Coronary artery (tissue), 2 donors: ENCODE measurements around the gene TGFA.
A peak's percentile ranks its signal among the peaks of the same experiment; 100 is the strongest.

Experiments used
- DNase-seq: peaks from one replicate; pipeline ENCODE4 v3.0.0-alpha.2; 2017; ENCODE audit warnings: low spot score
- H3K27ac ChIP-seq, 2 donors: fragments of 200-600 bp; sonication (generic); one replicate each; pipeline ENCODE4 v1.5.1; 2016 to 2019
- H3K4me3 ChIP-seq: fragments of 200-600 bp; sonication (generic); 2 replicates; pipeline ENCODE4 v1.5.1; 2016; ENCODE audit warnings: mild to moderate bottlenecking, moderate library complexity
- TF ChIP-seq, protein P1 (sequence below): fragments of 200-600 bp; sonication (generic); IDR thresholded peaks from one replicate; pipeline ENCODE4 v1.5.1; 2019; ENCODE audit warnings: antibody characterized with exemption

Gene TGFA

DNA sequence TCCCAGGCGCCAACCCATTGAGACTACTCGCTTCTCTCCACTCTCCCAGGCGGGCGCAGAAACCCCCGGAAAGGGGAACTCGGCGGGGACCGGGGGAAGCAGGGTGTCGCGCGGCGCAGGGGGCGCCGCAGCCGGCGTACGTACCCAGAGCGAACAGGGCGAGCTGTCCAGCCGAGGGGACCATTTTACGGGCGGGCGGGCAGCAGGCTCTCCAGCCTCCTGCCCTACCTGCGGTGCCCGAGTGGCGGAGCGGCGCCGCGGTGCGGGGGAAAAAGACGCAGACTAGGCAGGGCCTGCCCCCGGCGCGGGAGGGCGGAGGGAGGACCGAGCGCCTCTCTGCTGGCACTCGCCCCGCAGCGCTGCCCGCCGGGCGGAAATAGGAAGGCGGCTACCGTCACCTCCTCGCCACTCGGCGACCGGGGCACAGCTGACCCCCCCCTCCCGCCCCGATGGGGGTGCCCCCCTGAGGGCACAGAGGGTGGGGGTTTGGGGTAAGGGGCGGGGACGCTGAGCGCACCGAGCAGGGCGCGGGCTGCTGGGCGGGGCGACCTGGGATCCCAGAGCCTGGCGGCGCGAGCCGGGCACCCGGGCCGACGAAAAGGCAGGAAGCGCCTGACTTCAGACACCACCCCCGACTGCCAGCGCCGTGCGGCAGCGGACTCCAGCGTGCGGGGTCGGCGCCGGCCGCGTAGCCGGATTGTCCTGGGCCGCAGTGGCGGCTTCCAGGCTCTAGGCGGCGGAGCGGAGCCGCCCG, at the start of gene TGFA:
Gene TGFA, minus strand, starts transcription at position 243 of the 754 bp plus-strand sequence. Its CDS starts 59 bp downstream, at position 184.
- TF ChIP-seq, protein P1, sequence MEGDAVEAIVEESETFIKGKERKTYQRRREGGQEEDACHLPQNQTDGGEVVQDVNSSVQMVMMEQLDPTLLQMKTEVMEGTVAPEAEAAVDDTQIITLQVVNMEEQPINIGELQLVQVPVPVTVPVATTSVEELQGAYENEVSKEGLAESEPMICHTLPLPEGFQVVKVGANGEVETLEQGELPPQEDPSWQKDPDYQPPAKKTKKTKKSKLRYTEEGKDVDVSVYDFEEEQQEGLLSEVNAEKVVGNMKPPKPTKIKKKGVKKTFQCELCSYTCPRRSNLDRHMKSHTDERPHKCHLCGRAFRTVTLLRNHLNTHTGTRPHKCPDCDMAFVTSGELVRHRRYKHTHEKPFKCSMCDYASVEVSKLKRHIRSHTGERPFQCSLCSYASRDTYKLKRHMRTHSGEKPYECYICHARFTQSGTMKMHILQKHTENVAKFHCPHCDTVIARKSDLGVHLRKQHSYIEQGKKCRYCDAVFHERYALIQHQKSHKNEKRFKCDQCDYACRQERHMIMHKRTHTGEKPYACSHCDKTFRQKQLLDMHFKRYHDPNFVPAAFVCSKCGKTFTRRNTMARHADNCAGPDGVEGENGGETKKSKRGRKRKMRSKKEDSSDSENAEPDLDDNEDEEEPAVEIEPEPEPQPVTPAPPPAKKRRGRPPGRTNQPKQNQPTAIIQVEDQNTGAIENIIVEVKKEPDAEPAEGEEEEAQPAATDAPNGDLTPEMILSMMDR: peak; percentile 84
- peak within 1 kb of the TSS; percentile 40 to 45 for H3K27ac ChIP-seq
- DNase-seq: no peak
- H3K4me3 ChIP-seq: peak within 1 kb of the TSS; percentile 88

DNA sequence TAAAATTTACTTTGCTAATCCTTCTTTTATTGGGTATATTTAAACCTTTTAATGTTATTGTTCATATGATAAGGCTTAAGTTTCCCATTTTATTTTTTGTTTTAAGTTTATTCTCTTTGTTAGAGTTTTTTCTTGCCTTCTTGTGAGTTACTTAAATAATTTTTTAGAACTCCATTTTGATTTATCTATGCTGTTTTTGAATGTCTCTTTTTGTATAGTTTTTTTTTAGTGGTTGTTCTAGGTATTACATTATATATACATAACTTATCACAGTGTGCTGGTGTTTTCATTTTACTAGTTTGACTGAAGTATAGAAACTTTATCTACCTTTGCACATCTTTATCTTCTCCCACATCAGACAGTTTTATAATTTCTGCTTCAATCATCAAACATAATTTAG, 49.4 kb upstream of the TGFA start:
- DNase-seq: no peak
- Histone ChIP-seq H3K4me3 (no peak overlapping the region), H3K27ac (no peak overlapping the region)
- TF ChIP-seq, protein P1: no peak

DNA sequence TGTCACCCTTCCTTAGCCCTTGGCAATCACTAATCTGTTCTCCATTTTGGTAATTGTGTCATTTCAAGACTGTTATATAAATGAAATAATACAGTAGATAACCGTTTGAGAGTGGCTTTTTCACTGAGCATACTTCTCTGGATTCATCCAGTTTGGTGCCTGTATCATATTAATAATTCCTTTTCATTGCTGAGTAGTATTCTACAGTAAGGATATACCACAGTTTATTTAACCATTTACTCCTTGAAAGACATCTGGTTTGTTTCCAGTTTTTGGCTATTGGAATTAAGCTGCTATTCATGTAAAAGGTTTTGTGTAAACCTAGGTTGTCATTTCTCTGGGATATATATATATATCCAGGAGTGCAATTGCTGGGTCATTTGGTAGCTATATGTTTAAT, 44.6 kb upstream of the TGFA start:
- Histone ChIP-seq H3K27ac (no peak overlapping the region), H3K4me3 (no peak overlapping the region)
- TF ChIP-seq, protein P1: no peak
- no peak for DNase-seq

DNA sequence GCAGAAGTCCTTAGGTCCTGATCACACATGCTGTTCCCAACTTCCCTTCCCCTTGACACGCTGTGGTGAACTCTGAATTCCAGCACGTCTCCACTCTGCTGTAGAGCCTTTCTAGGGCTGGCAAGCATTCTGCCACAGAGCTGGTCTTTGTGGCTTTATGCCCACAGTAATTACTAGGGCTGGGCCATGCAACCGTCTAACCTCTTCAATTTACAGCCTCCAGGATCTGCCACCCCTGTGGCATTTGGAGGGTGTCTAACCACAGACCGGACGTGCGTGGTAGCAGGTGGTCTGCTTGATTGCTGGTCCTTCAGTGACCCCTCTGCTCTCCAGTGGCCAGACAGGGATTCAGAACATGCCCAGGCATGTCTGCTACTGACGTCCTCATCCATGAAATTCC, 43.1 kb upstream of the TGFA start:
- no peak for DNase-seq
- TF ChIP-seq, protein P1: no peak
- H3K27ac ChIP-seq: no peak overlapping the region

DNA sequence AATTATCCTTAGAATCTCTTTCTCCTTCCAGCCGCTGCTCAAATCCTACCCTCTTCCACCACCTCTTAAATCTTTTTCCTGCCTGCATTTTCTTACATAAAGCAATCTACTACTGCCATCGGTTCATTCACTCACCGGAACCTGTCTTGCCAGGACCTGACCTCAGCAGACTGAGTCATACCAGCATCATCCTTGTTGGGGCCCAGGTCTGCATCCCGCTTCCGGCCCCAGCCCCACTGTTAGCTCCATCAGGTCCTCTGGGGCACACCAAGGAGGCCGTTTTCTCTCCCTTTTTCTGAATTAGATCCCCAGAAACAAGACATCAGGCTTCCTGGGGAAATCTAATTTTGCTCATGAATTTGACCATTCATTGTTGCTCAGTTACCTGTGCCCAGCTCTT, 42.7 kb upstream of the TGFA start:
- H3K27ac ChIP-seq: no peak overlapping the region
- TF ChIP-seq, protein P1: no peak
- no peak overlapping the region for H3K4me3 ChIP-seq
- DNase-seq: no peak

More for the DNA sequence above, 43.1 kb upstream of the TGFA start:
- no peak overlapping the region for H3K4me3 ChIP-seq

DNA sequence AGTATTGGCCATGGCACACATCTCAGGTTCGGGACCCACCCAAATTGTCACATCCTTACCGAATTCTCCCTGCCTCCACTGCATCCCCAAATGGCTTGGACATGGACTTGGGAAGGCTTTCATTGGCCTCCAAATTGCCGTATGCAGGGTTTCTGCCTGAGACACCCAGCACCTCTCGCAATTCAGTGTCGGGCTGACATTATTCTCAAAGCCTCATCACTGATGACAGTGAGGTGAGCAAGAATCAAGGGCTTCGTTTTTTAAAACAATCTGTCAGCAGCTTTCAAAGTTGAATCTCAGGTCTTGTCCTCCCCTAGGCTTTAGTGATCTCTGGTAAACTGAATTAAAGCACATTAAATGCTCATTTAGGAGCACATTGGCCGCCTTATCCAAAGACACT, 29.5 kb upstream of the TGFA start:
- DNase-seq: no peak
- H3K27ac ChIP-seq: no peak overlapping the region
- H3K4me3 ChIP-seq: no peak overlapping the region
- TF ChIP-seq, protein P1: no peak

DNA sequence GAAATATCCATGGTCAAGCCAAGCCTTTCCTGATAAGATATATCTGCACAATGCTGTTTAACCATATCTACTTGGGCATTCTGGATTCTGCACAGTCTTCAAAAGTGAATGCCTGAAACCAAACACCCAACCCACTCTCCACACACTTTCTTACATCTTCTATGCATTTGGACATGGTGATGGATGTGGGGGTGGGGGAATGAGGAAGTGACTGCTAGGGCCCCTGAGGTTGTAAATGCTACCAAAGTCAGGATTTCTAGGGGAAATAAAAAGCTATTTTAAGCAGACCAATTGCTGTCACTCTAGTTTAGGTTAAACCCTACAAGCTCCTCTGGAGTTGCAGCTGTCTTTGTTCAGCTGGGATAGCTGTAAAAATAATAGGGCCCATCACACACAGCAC, 26.7 kb upstream of the TGFA start:
- Histone ChIP-seq H3K4me3 (no peak overlapping the region), H3K27ac (no peak overlapping the region)
- TF ChIP-seq, protein P1: no peak
- no peak for DNase-seq
